ENCODE results near the gene CPNE4.

DNA sequence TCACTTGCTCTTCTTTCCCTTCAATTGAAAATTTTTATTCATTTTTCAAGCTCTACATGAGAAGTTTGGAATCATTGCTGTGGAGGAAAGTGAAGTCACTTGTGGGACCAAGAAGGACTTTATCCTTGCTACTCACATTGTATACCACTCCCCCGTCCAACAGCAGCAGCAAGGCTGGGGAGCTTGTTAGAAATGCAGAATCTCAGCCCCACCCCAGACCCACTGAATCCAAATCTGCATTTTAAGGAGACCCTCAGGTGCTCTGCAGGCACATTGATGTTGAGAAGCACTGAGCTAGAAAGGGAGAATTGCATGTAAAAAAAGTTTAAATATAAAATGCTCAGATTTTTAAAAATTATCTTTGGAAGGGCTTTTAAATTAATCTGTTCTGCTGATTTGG is 329.7 kb downstream of the CPNE4 start:
- TF ChIP-seq, protein P1, sequence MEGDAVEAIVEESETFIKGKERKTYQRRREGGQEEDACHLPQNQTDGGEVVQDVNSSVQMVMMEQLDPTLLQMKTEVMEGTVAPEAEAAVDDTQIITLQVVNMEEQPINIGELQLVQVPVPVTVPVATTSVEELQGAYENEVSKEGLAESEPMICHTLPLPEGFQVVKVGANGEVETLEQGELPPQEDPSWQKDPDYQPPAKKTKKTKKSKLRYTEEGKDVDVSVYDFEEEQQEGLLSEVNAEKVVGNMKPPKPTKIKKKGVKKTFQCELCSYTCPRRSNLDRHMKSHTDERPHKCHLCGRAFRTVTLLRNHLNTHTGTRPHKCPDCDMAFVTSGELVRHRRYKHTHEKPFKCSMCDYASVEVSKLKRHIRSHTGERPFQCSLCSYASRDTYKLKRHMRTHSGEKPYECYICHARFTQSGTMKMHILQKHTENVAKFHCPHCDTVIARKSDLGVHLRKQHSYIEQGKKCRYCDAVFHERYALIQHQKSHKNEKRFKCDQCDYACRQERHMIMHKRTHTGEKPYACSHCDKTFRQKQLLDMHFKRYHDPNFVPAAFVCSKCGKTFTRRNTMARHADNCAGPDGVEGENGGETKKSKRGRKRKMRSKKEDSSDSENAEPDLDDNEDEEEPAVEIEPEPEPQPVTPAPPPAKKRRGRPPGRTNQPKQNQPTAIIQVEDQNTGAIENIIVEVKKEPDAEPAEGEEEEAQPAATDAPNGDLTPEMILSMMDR (IDR thresholded peaks at IDR 0.05), result no peak
- no peak for TF ChIP-seq POLR2A (IDR thresholded peaks at IDR 0.05)
